ENCODE data around the gene OPCML. TPM values are rescaled to one million over a fixed set of nuclear protein-coding genes. Genes with fewer than 3 reads are reported as not detected.

OPCML gene
- total and polyA plus RNA-seq, 2 of the 13 experiments (the other 11 are each of a cell fraction or from before 2014, with no cell fraction given), result not detected

GRCh38 chr11:132639403-132639802, 892.9 kb downstream of the OPCML start:
- Histone ChIP-seq H4K20me1 (ENCODE audit: insufficient read depth, low read length) (no peaks in the 10 kb centered on the region), H3K27me3 (ENCODE audit: control insufficient read depth in 1 of 2, insufficient read depth in 2 of 2, low read length in 2 of 2) (no peaks in the 10 kb centered on the region), H3K27ac (ENCODE audit: extremely low read length, insufficient read depth, low read length) (no peak overlapping the region), H3K9ac (ENCODE audit: insufficient read depth, low read depth, low read length) (no peak overlapping the region), H3K36me3 (replicated peaks in 1 of 2; ENCODE audit: control insufficient read depth in 1 of 2, insufficient read depth in 2 of 2, low read length in 2 of 2) (no peaks in the 10 kb centered on the region), H3K4me2 (ENCODE audit: low read depth, low read length) (no peak overlapping the region), H3K4me3 (replicated peaks in 1 of 3; ENCODE audit: insufficient read depth in 1 of 3, low read depth in 2 of 3, low read length in 3 of 3) (no peak overlapping the region), H3K79me2 (ENCODE audit: insufficient read depth, low read length) (no peaks in the 10 kb centered on the region), H3K4me1 (ENCODE audit: insufficient read depth, low read length) (no peaks in the 10 kb centered on the region), H2AFZ (ENCODE audit: low read length) (no peak overlapping the region), H3K9me3 (ENCODE audit: low read length) (peaks cover 51% of the 10 kb centered on the region)
- BruUV-seq (replicated peaks), result no TSS peak
- intact Hi-C loops (cut with micrococcal nuclease; ENCODE audit: unreplicated experiment), result no loop called here
- in situ Hi-C loops (cut with HindIII; ENCODE audit: extremely low pct_ligation_motif_present, low pct_unique_long_range_greater_than_20kb), result no loop called here
- POLR2A ChIA-PET, result no interaction called here
- CTCF ChIA-PET (ENCODE audit: low intra/inter-chr PET ratio, low total read pairs), result no interaction called here
- 3% methylated on average over 3 of the region's 3 CpGs for WGBS (ENCODE audit: low lambda C conversion rate)
- FAIRE-seq, result no peak
- no peak for TF ChIP-seq PHB2 (IDR thresholded peaks at IDR 0.05; ENCODE audit: partially characterized antibody)
- no peak for TF ChIP-seq IRF1 (CRISPR knock-in tag; IDR thresholded peaks at IDR 0.05; ENCODE audit: low read depth)
- no peak for TF ChIP-seq ZNF703 (CRISPR knock-in tag; IDR thresholded peaks at IDR 0.05; ENCODE audit: borderline replicate concordance)
- TF ChIP-seq ZNF768 (CRISPR knock-in tag; IDR thresholded peaks at IDR 0.05), result no peak
- no peak for TF ChIP-seq ZNF367 (CRISPR knock-in tag; IDR thresholded peaks at IDR 0.05; ENCODE audit: borderline replicate concordance)
- no peak for TF ChIP-seq ZNF777 (CRISPR knock-in tag; IDR thresholded peaks at IDR 0.05)
- TF ChIP-seq ZNF484 (CRISPR knock-in tag; IDR thresholded peaks at IDR 0.05; ENCODE audit: borderline replicate concordance, low read depth), result no peak
- no peak for TF ChIP-seq GATA4 (IDR thresholded peaks at IDR 0.05; ENCODE audit: borderline replicate concordance, low read depth)
- no peak for TF ChIP-seq PAWR (CRISPR knock-in tag; IDR thresholded peaks at IDR 0.05; ENCODE audit: borderline replicate concordance)
- TF ChIP-seq SOX5 (CRISPR knock-in tag; IDR thresholded peaks at IDR 0.05; ENCODE audit: borderline replicate concordance), result no peak
- no peak for TF ChIP-seq ZNF792 (CRISPR knock-in tag; IDR thresholded peaks at IDR 0.05)
- no peak for TF ChIP-seq HOXA9 (CRISPR knock-in tag; IDR thresholded peaks at IDR 0.05; ENCODE audit: borderline replicate concordance)
- no peak for TF ChIP-seq ZNF879 (CRISPR knock-in tag; IDR thresholded peaks at IDR 0.05)
- TF ChIP-seq BCLAF1 (IDR thresholded peaks at IDR 0.05), result no peak
- TF ChIP-seq ZNF709 (CRISPR knock-in tag; IDR thresholded peaks at IDR 0.05), result no peak
- TF ChIP-seq SMARCC2 (IDR thresholded peaks at IDR 0.05), result no peak
- no peak for TF ChIP-seq TRAFD1 (CRISPR knock-in tag; IDR thresholded peaks at IDR 0.05; ENCODE audit: borderline replicate concordance)
- no peak for TF ChIP-seq ZZZ3 (CRISPR knock-in tag; IDR thresholded peaks at IDR 0.05; ENCODE audit: borderline replicate concordance)
- TF ChIP-seq ZNF501 (CRISPR knock-in tag; IDR thresholded peaks at IDR 0.05), result no peak
- DNase-seq (ENCODE audit: low spot score), result no peak
- no peak for ATAC-seq

All from HepG2 (cell line).